PFSK-1 (cell line): ENCODE results near the gene TBC1D7.

Experiments
- FOXP2 ChIP-seq: optimal IDR thresholded peaks from 2 replicates; pipeline ENCODE3; 2011; ENCODE audit warnings: borderline replicate concordance, control low read depth, inconsistent platforms; ENCODE audit not compliant: insufficient read depth; ENCODE audit errors: extremely low read length, extremely low read depth
- POLR2AphosphoS5 ChIP-seq: IDR thresholded peaks from 2 replicates; pipeline ENCODE4 v1.6.1; 2012; ENCODE audit warnings: low read depth, mild to moderate bottlenecking, control low read depth, low read length, moderate library complexity
- REST ChIP-seq, 2 experiments: IDR thresholded peaks; 2 replicates each; pipeline versions ENCODE4 v1.6.1 to v1.8.0; 2011 to 2012; ENCODE audit warnings: low read depth in 2 of 2, low read length in 2 of 2, control low read depth in 1 of 2, inconsistent platforms in 1 of 2, mild to moderate bottlenecking in 1 of 2, moderate library complexity in 1 of 2; ENCODE audit not compliant: insufficient read depth in 1 of 2
- SIN3A ChIP-seq: IDR thresholded peaks from 2 replicates; pipeline ENCODE4 v1.6.1; 2012; ENCODE audit warnings: mild to moderate bottlenecking, low read length, moderate library complexity, borderline replicate concordance; ENCODE audit not compliant: insufficient read depth
- TAF1 ChIP-seq: IDR thresholded peaks from 2 replicates; pipeline ENCODE4 v1.6.1; 2012; ENCODE audit warnings: low read length, control low read depth, borderline replicate concordance; ENCODE audit not compliant: insufficient read depth

GRCh38 chr6:13328875-13329183 is 492 bp upstream of the TBC1D7 start:
- TF ChIP-seq SIN3A (no peak), POLR2AphosphoS5 (no peak), TAF1 (no peak), REST (IDR thresholded peaks at IDR 0.05; ENCODE audit: insufficient read depth in 1 of 2, low read depth in 2 of 2, low read length in 2 of 2) (no peak), FOXP2 (no peak)
